Naive thymus-derived CD4-positive, alpha-beta T cell (primary cell): ENCODE results near the gene SIPA1. TPM values are rescaled to one million over a fixed set of nuclear protein-coding genes. Genes with fewer than 3 reads are reported as not detected.
"Not testable (repeated sequence)": the region's sequence is repeated elsewhere in the genome, so short reads cannot be mapped to it uniquely, and the experiment has no call there.

Experiments
- ATAC-seq: fragments of 150-1000 bp; cut with Tn5 transposase; 2 replicates; pipeline ENCODE4 v1.10.0; 2021; ENCODE audit warnings: mild to moderate bottlenecking, moderate library complexity
- CTCF ChIA-PET: fragments of 350-600 bp; sonication (Branson Sonifier 250); formaldehyde crosslinking; loops from one replicate; lab custom pipeline; 2021; ENCODE audit warnings: antibody characterized with exemption; lab: Charles Lee
- POLR2A ChIA-PET: fragments of 350-600 bp; sonication (Branson Sonifier 250); formaldehyde crosslinking; loops from one replicate; lab custom pipeline; 2021; ENCODE audit warnings: antibody characterized with exemption, inconsistent platforms; lab: Charles Lee
- DNase-seq, 9 donors: peaks; one replicate each; pipeline versions ENCODE4 v3.0.0 to v3.0.0-alpha.2; 2020 to 2022; ENCODE audit warnings: mixed read lengths in 1 of 9
- H3K27ac ChIP-seq: one replicate; pipeline ENCODE4 v1.7.0; 2013; ENCODE audit warnings: mild to moderate bottlenecking, low read depth, low read length, moderate library complexity
- H3K27me3 ChIP-seq, 2 donors: one replicate each; pipeline ENCODE4 v1.7.0; 2013; ENCODE audit warnings: low read length in 2 of 2, mild to moderate bottlenecking in 2 of 2, moderate library complexity in 2 of 2; ENCODE audit not compliant: control insufficient read depth in 2 of 2, insufficient read depth in 2 of 2
- H3K36me3 ChIP-seq, 3 experiments: 1 replicate in 2 of 3; 2 replicates in 1 of 3; pipeline ENCODE4 v1.7.0; 2013; ENCODE audit warnings: low read length in 3 of 3, mild to moderate bottlenecking in 3 of 3, moderate library complexity in 1 of 3; ENCODE audit not compliant: insufficient read depth in 3 of 3, control insufficient read depth in 2 of 3
- H3K4me1 ChIP-seq, 2 donors: one replicate each; pipeline ENCODE4 v1.7.0; 2013; ENCODE audit warnings: low read length in 2 of 2, mild to moderate bottlenecking in 2 of 2, moderate library complexity in 1 of 2; ENCODE audit not compliant: control insufficient read depth in 2 of 2, insufficient read depth in 2 of 2
- H3K4me3 ChIP-seq: 2 replicates; pipeline ENCODE4 v1.7.0; 2013; ENCODE audit warnings: mild to moderate bottlenecking, low read length
- H3K9me3 ChIP-seq, 3 experiments: 1 replicate in 2 of 3; 2 replicates in 1 of 3; pipeline ENCODE4 v1.7.0; 2013; ENCODE audit warnings: low read length in 3 of 3; ENCODE audit not compliant: control insufficient read depth in 2 of 3
- H3K27ac Mint-ChIP-seq, 9 donors: one replicate each; pipeline ENCODE4 v1.8.0; 2020 to 2022; ENCODE audit warnings: mixed read lengths in 9 of 9, mild to moderate bottlenecking in 8 of 9, moderate library complexity in 5 of 9, inconsistent platforms in 2 of 9
- H3K27me3 Mint-ChIP-seq, 5 donors: one replicate each; pipeline ENCODE4 v1.8.0; 2021 to 2022; ENCODE audit warnings: mixed read lengths in 5 of 5, mild to moderate bottlenecking in 1 of 5
- H3K36me3 Mint-ChIP-seq, 5 donors: one replicate each; pipeline ENCODE4 v1.8.0; 2020 to 2022; ENCODE audit warnings: mixed read lengths in 5 of 5, mild to moderate bottlenecking in 3 of 5, inconsistent platforms in 1 of 5
- H3K4me1 Mint-ChIP-seq, 7 donors: one replicate each; pipeline ENCODE4 v1.8.0; 2020 to 2022; ENCODE audit warnings: mixed read lengths in 7 of 7, mild to moderate bottlenecking in 3 of 7, inconsistent platforms in 1 of 7
- H3K4me3 Mint-ChIP-seq, 10 donors: one replicate each; pipeline ENCODE4 v1.8.0; 2020 to 2022; ENCODE audit warnings: mild to moderate bottlenecking in 10 of 10, mixed read lengths in 10 of 10, moderate library complexity in 6 of 10, inconsistent platforms in 2 of 10
- H3K9me3 Mint-ChIP-seq, 11 donors: one replicate each; pipeline ENCODE4 v1.8.0; 2020 to 2022; ENCODE audit warnings: mixed read lengths in 11 of 11, mild to moderate bottlenecking in 4 of 11, inconsistent platforms in 1 of 11, moderate library complexity in 1 of 11
- intact Hi-C, 2 donors: fragments of 100-400 bp; cut with micrococcal nuclease; formaldehyde crosslinking; loops; one replicate each; pipeline ENCODE4 v1.15.1; 2023
- polyA plus RNA-seq, 2 donors: library from polyadenylated mRNA; unstranded; fragments of 300-500 nt; fragmentation: Illumina TruSeq; gene quantifications; one replicate each; pipeline ENCODE4 v1.2.3, GENCODE V29; 2021
- total RNA-seq, 6 experiments: library from RNA in 5 of 6; stranded (reverse) in 5 of 6; gene quantifications; 1 replicate in 5 of 6; 2 replicates in 1 of 6; pipeline ENCODE4 v1.2.3 and lab custom pipeline; 2021 to 2026

The SIPA1 gene
- total and polyA plus RNA-seq, 7 experiments from 2014 or later, result 90.3 to 249 (median 184) TPM

GRCh38 chr11:65637032-65637557, 806 bp upstream of the SIPA1 start:
- Histone ChIP-seq H3K36me3 (peaks cover 0 to 58% (median 0%) of the 10 kb centered on the region in 3 experiments), H3K27me3 (no peaks in the 10 kb centered on the region), H3K4me1 (peaks cover 39 to 53% of the 10 kb centered on the region in 2 donors), H3K9me3 (no peaks in the 10 kb centered on the region), H3K27ac (peak overlapping the region; percentile 97), H3K4me3 (peak overlapping the region; percentile 90)
- H3K36me3 Mint-ChIP-seq, result peaks cover 0 to 35% (median 4%) of the 10 kb centered on the region in 5 donors
- peaks cover 26 to 51% (median 45%) of the 10 kb centered on the region in 7 donors for H3K4me1 Mint-ChIP-seq
- no peak for ATAC-seq
- H3K27me3 Mint-ChIP-seq, result no peaks in the 10 kb centered on the region
- no peaks in the 10 kb centered on the region for H3K9me3 Mint-ChIP-seq
- peak overlapping the region; percentile 69 to 99 (median 90) for H3K27ac Mint-ChIP-seq
- ChIA-PET POLR2A (interaction anchor here (1.0 to 10.4 kb wide), 11 partner anchors 8 to 366 kb away, joined by 3 to 227 read pairs (median 7); partner anchors contain the start of genes EHBP1L1, FAM89B, KAT5 and PCNX3), CTCF (interaction anchor here (2.9 kb wide), 1 partner anchor 11 kb away, joined by 9 read pairs; no protein-coding TSS in a partner anchor)
- H3K4me3 Mint-ChIP-seq, result peak overlapping the region; percentile 74 to 99 (median 94)
- intact Hi-C loops, result no loop called here
- DNase-seq, result no peak

GRCh38 chr11:65639228-65639597, 1.3 kb downstream of the SIPA1 start:
- H3K27me3 ChIP-seq, DNase-seq, H3K9me3 ChIP-seq, H3K9me3 Mint-ChIP-seq, H3K27me3 Mint-ChIP-seq, ATAC-seq: not testable (repeated sequence)
- peak overlapping the region; percentile 76 to 100 (median 97) for H3K27ac Mint-ChIP-seq
- CTCF ChIA-PET, result interaction anchor here (2.9 kb wide), 1 partner anchor 13 kb away, joined by 9 read pairs; no protein-coding TSS in a partner anchor
- POLR2A ChIA-PET, result interaction anchor here (0.7 to 10.4 kb wide), 14 partner anchors 8 to 256 kb away, joined by 4 to 227 read pairs (median 8); partner anchors contain the start of genes EHBP1L1, FAM89B, MALAT1 and PCNX3
- peak overlapping the region; percentile 89 to 99 (median 95) for H3K4me3 Mint-ChIP-seq
- intact Hi-C loops, result loop anchor here in 1 of 2 donors (2.0 kb wide), 1 partner anchor 64 kb away; no protein-coding TSS in a partner anchor
- Histone ChIP-seq H3K4me1 (peaks cover 54 to 59% of the 10 kb centered on the region in 2 donors), H3K4me3 (peak overlapping the region; percentile 90), H3K27ac (peak overlapping the region; percentile 97), H3K36me3 (peaks cover 3 to 68% (median 7%) of the 10 kb centered on the region in 3 experiments)
- peaks cover 30 to 57% (median 49%) of the 10 kb centered on the region in 7 donors for H3K4me1 Mint-ChIP-seq
- peaks cover 0 to 43% (median 4%) of the 10 kb centered on the region in 5 donors for H3K36me3 Mint-ChIP-seq

GRCh38 chr11:65639623-65640482, 2.0 kb downstream of the SIPA1 start:
- peaks cover 0 to 2% (median 0%) of the 10 kb centered on the region in 11 donors for H3K9me3 Mint-ChIP-seq

GRCh38 chr11:65640483-65641296, 2.8 kb downstream of the SIPA1 start:
- Histone ChIP-seq H3K4me3 (peak overlapping the region; percentile 90), H3K9me3 (no peaks in the 10 kb centered on the region), H3K36me3 (peaks cover 16 to 68% (median 17%) of the 10 kb centered on the region in 3 experiments), H3K4me1 (peaks cover 54 to 62% of the 10 kb centered on the region in 2 donors), H3K27ac (peak overlapping the region; percentile 97), H3K27me3 (no peaks in the 10 kb centered on the region)
- Mint-ChIP-seq H3K4me3 (peak overlapping the region; percentile 89 to 99 (median 95)), H3K27me3 (no peaks in the 10 kb centered on the region), H3K4me1 (peaks cover 31 to 59% (median 56%) of the 10 kb centered on the region in 7 donors), H3K9me3 (peaks cover 0 to 2% (median 0%) of the 10 kb centered on the region in 11 donors), H3K27ac (peak overlapping the region; percentile 76 to 100 (median 97)), H3K36me3 (peaks cover 0 to 42% (median 4%) of the 10 kb centered on the region in 5 donors)
- POLR2A ChIA-PET, result interaction anchor here (0.7 to 10.4 kb wide), 17 partner anchors 10 to 1637 kb away, joined by 3 to 227 read pairs (median 5); partner anchors contain the start of genes CCDC85B, FAM89B, MALAT1 and PCNX3
- ATAC-seq (peak; percentile 11), DNase-seq (peak in 7 of 9 donors; percentile 38 to 46 (median 45))
- CTCF ChIA-PET, result interaction anchor here (0.6 to 1.2 kb wide), 4 partner anchors 9 to 71 kb away, joined by 3 to 5 read pairs (median 3); partner anchors contain the start of gene KAT5
- intact Hi-C loops, result loop anchor here in 1 of 2 donors (1.0 kb wide), 1 partner anchor 233 kb away; no protein-coding TSS in a partner anchor

More at GRCh38 chr11:65639623-65640482, 2.0 kb downstream of the SIPA1 start:
- Histone ChIP-seq H3K36me3 (peaks cover 10 to 68% (median 11%) of the 10 kb centered on the region in 3 experiments), H3K27ac (peak overlapping the region; percentile 97), H3K27me3 (no peaks in the 10 kb centered on the region), H3K9me3 (no peaks in the 10 kb centered on the region), H3K4me1 (peaks cover 54 to 62% of the 10 kb centered on the region in 2 donors), H3K4me3 (peak overlapping the region; percentile 90)
- ChIA-PET POLR2A (interaction anchor here (0.7 to 10.4 kb wide), 17 partner anchors 9 to 1638 kb away, joined by 3 to 227 read pairs (median 6); partner anchors contain the start of genes CCDC85B, EHBP1L1, FAM89B and MALAT1), CTCF (interaction anchor here (0.6 to 2.9 kb wide), 3 partner anchors 9 to 17 kb away, joined by 3 to 9 read pairs (median 3); no protein-coding TSS in a partner anchor)
- Mint-ChIP-seq H3K27me3 (no peaks in the 10 kb centered on the region), H3K4me1 (peaks cover 32 to 59% (median 53%) of the 10 kb centered on the region in 7 donors), H3K4me3 (peak overlapping the region; percentile 89 to 99 (median 95)), H3K36me3 (peaks cover 0 to 46% (median 4%) of the 10 kb centered on the region in 5 donors), H3K27ac (peak overlapping the region; percentile 76 to 100 (median 97))
- DNase-seq, result peak in 8 of 9 donors; percentile 51 to 90 (median 89)
- intact Hi-C loops, result loop anchor here in 1 of 2 donors (1.0 to 2.0 kb wide), 2 partner anchors 65 to 233 kb away; no protein-coding TSS in a partner anchor
- ATAC-seq, result peak; percentile 83

- Mint-ChIP-seq H3K4me1 (peaks cover 31 to 59% (median 56%) of the 10 kb centered on the region in 7 donors), H3K9me3 (peaks cover 0 to 2% (median 0%) of the 10 kb centered on the region in 11 donors), H3K27me3 (no peaks in the 10 kb centered on the region), H3K27ac (peak overlapping the region; percentile 73 to 97 (median 91)), H3K4me3 (peak overlapping the region; percentile 73 to 99 (median 91)), H3K36me3 (peaks cover 0 to 42% (median 4%) of the 10 kb centered on the region in 5 donors)
- Histone ChIP-seq H3K27me3 (no peaks in the 10 kb centered on the region), H3K4me1 (peaks cover 54 to 62% of the 10 kb centered on the region in 2 donors), H3K4me3 (peak overlapping the region; percentile 90), H3K36me3 (peaks cover 16 to 68% (median 22%) of the 10 kb centered on the region in 3 experiments), H3K9me3 (no peaks in the 10 kb centered on the region), H3K27ac (peak overlapping the region; percentile 97)
- DNase-seq, result no peak
- POLR2A ChIA-PET, result interaction anchor here (0.7 to 10.4 kb wide), 7 partner anchors 13 to 155 kb away, joined by 3 to 227 read pairs (median 5); partner anchors contain the start of genes FAM89B, PCNX3 and RELA
- CTCF ChIA-PET, result interaction anchor here (1.1 to 1.2 kb wide), 2 partner anchors 15 to 70 kb away, joined by 3 to 5 read pairs; partner anchors contain the start of gene KAT5
- no peak for ATAC-seq
- intact Hi-C loops, result no loop called here
Measured at GRCh38 chr11:65641297-65642013, 3.6 kb downstream of the SIPA1 start.
